BLaER1 (cell line): Measurements from ENCODE around the gene KLHDC10.
"Not testable (repeated sequence)": the region's sequence is repeated elsewhere in the genome, so short reads cannot be mapped to it uniquely, and the experiment has no call there.

Experiments used
- H3K27ac ChIP-seq: shearing (Covaris generic); formaldehyde crosslinking; 2 replicates; pipeline ENCODE4 v1.8.1; 2022
- H3K27me3 ChIP-seq: shearing (Covaris generic); formaldehyde crosslinking; 2 replicates; pipeline ENCODE4 v1.8.1; 2022
- H3K36me3 ChIP-seq: shearing (Covaris generic); formaldehyde crosslinking; 2 replicates; pipeline ENCODE4 v1.8.1; 2022
- H3K4me1 ChIP-seq: shearing (Covaris generic); formaldehyde crosslinking; 2 replicates; pipeline ENCODE4 v1.8.1; 2022
- H3K4me2 ChIP-seq: shearing (Covaris generic); formaldehyde crosslinking; 2 replicates; pipeline ENCODE4 v1.8.1; 2022
- H3K4me3 ChIP-seq: shearing (Covaris generic); formaldehyde crosslinking; 2 replicates; pipeline ENCODE4 v1.8.1; 2022
- H3K9ac ChIP-seq: shearing (Covaris generic); formaldehyde crosslinking; 2 replicates; pipeline ENCODE4 v1.8.1; 2022
- H3K9me3 ChIP-seq: shearing (Covaris generic); formaldehyde crosslinking; 2 replicates; pipeline ENCODE4 v1.8.1; 2022
- H4K20me1 ChIP-seq: shearing (Covaris generic); formaldehyde crosslinking; 2 replicates; pipeline ENCODE4 v1.8.1; 2022
- Cebpa-rat ChIP-seq: shearing (Covaris generic); IDR thresholded peaks from 2 replicates; pipeline ENCODE4 v1.8.1; 2022

KLHDC10 gene

DNA sequence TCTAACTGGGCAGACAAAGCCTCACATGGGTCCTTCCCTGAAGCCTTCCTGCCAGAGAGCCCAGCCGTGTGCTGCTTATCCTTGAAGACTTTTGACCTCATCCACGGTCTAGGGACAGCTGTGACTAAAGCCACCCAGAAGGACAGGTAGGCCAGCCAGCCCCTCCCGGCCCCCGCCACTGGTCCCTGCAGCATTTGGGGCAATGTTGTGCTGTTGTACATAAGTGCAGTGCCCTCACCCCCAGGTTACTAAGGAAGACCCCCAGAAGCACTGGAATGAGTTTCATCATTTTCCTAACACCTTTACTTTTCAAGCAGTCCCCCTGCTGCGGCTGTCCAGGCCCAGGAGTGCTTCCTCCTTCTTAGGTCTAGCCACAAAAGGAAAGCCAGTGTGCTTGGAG, 91.9 kb downstream of the KLHDC10 start:
- H4K20me1 ChIP-seq = 0 out of 2 replicates have a peak, but pooled peaks cover 4% of the 10 kb centered on the region
- no peaks in the 10 kb centered on the region for H3K4me1 ChIP-seq
- TF ChIP-seq Cebpa-rat = no peak
- H3K27me3 ChIP-seq = no peaks in the 10 kb centered on the region
- no peak overlapping the region for H3K4me2 ChIP-seq
- no peak overlapping the region for H3K27ac ChIP-seq
- H3K4me3 ChIP-seq = no peak overlapping the region
- peaks cover 51% of the 10 kb centered on the region for H3K36me3 ChIP-seq
- H3K9ac ChIP-seq = no peak overlapping the region
- H3K9me3 ChIP-seq = no peaks in the 10 kb centered on the region

DNA sequence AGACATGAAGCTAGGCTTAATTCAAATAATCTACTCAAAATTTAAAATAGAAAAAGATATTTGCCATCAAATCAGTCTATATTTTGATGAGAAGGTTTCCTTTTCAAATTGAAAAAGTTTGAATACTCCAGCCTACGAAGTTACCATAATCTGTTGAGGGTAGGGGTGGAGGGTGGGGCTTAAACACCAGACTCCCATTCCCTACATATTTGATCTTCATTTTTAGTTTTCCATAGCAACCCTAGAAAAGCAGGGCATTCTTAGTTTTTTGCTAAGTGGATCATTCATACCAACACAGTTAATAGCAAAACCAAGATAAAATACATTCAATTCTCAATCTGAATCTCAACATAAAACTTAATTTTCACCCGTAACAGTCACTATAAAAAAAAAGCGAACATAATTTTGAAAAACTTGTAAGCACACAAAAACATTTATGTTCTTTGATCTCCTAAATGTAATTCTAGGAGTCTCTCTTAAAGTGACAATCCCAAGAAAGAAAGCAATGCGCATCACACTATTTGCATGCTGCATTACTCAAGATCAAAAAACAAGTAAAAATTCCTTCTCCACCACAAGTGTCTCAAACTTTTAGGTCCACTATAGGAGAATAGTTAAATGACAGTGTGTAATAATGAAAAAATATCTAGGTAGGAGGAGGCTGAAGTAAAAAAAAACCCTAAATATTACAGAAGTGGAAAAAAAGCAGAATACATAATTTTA, 104.1 kb downstream of the KLHDC10 start:
- Histone ChIP-seq H3K36me3 (peaks cover 68% of the 10 kb centered on the region), H3K9ac (no peak overlapping the region), H3K4me3 (no peak overlapping the region), H4K20me1 (0 out of 2 replicates have a peak, but pooled peaks cover 7% of the 10 kb centered on the region), H3K4me1 (no peaks in the 10 kb centered on the region), H3K27me3 (no peaks in the 10 kb centered on the region), H3K4me2 (no peak overlapping the region), H3K9me3 (no peaks in the 10 kb centered on the region), H3K27ac (no peak overlapping the region)
- no peak for TF ChIP-seq Cebpa-rat

DNA sequence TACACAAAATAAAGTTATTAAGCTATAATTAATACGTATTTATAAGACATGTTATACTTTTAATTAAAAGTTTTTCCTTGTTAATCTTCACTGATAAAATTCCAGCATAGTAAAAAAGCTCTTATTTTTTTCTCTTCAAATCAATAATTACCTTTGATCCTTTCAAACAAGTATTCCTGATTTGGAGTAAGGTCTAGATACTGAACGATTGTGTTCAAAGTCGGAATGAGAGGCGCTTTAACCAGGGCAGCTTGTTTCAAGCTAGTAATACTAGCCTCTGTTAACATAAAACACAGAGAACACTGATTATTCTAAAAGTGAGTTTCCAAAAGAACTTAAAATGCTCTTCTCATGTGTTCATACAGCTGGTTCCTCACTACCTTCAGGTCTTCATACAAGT, 107.9 kb downstream of the KLHDC10 start:
- H4K20me1 ChIP-seq = 0 out of 2 replicates have a peak, but pooled peaks cover 7% of the 10 kb centered on the region
- no peak overlapping the region for H3K27ac ChIP-seq
- no peaks in the 10 kb centered on the region for H3K9me3 ChIP-seq
- TF ChIP-seq Cebpa-rat = no peak
- no peak overlapping the region for H3K4me2 ChIP-seq
- no peaks in the 10 kb centered on the region for H3K27me3 ChIP-seq
- peaks cover 68% of the 10 kb centered on the region for H3K36me3 ChIP-seq
- no peak overlapping the region for H3K9ac ChIP-seq
- no peak overlapping the region for H3K4me3 ChIP-seq
- H3K4me1 ChIP-seq = no peaks in the 10 kb centered on the region

DNA sequence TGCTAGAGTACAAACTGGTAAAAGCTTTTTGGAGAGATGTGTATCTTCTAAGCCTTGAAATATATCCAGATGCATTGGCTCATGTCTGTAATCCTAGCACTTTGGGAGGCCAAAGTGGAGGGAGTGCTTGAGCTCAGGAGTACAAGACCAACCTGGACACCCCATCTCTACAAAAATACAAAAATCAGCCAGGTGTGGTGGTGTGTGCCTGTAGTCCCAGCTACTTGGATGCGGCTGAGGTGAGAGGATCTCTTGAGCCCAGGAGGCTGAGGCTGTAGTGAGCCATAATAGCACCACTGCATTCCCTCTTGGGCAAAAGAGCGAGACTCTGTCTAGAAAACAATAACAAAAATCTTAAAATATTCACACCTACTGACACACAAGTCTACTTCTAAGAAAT, 109.3 kb downstream of the KLHDC10 start:
- Histone ChIP-seq H3K36me3 (peaks cover 71% of the 10 kb centered on the region), H3K9me3 (no peaks in the 10 kb centered on the region), H3K4me2 (no peak overlapping the region), H3K4me1 (no peaks in the 10 kb centered on the region), H4K20me1 (0 out of 2 replicates have a peak, but pooled peaks cover 7% of the 10 kb centered on the region), H3K27me3 (no peaks in the 10 kb centered on the region), H3K27ac (no peak overlapping the region), H3K4me3 (no peak overlapping the region), H3K9ac (no peak overlapping the region)
- TF ChIP-seq Cebpa-rat = no peak

DNA sequence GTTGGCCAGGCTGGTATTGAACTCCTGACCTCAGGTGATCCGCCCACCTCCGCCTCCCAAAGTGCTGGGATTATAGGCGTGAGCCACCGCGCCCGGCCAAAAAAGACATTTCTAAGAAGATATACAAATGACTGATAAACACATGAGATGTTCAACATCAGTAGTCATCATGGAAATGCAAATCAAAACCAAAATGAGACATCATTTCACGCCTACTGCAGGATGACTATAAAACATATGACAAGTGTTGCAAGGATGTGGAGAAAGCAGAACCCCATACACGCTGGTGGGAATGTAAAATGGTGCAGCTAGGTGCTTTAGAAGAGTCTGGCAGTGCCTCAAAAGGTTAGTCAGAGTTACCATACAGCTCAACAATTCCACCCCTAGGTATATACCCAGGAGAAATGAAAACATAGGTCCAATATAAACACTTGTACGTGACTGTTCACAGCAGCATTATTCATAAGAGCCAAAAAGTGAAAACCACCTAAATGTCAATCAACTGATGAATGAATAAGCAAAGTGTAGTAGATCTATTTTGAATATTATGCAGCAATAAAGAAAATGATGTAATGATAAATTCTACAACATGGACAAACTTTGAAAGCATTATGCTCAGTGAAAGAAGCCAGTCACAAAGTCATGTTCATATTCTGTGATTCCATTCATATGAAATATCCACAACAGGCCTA, 110.4 kb downstream of the KLHDC10 start:
- Histone ChIP-seq H3K4me3 (no peak overlapping the region), H3K27ac (no peak overlapping the region), H3K27me3 (no peaks in the 10 kb centered on the region), H3K4me1 (no peaks in the 10 kb centered on the region), H3K9ac (no peak overlapping the region), H4K20me1 (0 out of 2 replicates have a peak, but pooled peaks cover 7% of the 10 kb centered on the region), H3K4me2 (no peak overlapping the region), H3K9me3 (no peaks in the 10 kb centered on the region), H3K36me3 (peaks cover 75% of the 10 kb centered on the region)
- TF ChIP-seq Cebpa-rat = no peak

DNA sequence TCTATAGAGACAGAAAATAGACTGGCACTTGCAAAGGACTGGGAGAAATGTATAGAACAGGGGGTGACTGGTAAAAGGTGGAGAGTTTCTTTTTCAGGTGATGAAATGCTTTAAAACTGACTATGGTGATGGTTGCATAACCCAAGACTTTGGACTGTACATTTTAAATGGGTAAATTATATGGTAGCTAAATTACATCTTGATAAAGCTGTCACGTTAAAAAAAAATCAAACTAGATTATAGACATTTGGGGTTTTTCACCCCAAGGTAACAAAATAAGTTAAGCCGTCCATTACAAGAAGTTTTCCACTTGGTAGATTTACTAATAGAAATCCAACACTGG, 110.9 kb downstream of the KLHDC10 start:
- H3K4me1 ChIP-seq = no peaks in the 10 kb centered on the region
- no peak overlapping the region for H3K4me2 ChIP-seq
- H3K27ac ChIP-seq = no peak overlapping the region
- H3K9ac ChIP-seq = no peak overlapping the region
- H3K9me3 ChIP-seq = no peaks in the 10 kb centered on the region
- H3K27me3 ChIP-seq = no peaks in the 10 kb centered on the region
- H3K4me3 ChIP-seq = no peak overlapping the region
- 0 out of 2 replicates have a peak, but pooled peaks cover 7% of the 10 kb centered on the region for H4K20me1 ChIP-seq
- no peak for TF ChIP-seq Cebpa-rat
- peaks cover 75% of the 10 kb centered on the region for H3K36me3 ChIP-seq

DNA sequence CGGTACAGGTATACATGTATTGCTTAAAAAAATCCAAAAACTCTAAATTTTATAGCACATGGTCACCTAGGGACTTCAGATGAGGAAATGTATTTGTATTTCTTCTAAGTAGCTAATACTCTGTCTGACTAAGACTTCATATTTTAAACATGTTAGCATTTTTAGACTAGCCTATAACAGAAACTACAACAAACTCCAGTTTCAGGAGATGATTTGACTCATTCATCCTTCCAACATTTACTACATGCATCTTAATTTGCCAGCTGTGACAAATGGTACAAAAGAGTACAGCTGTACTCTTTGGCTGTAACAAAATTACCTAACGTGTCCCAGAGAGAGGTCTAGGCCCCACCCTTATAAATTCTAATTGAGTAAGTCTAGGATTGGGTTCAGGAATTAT, 112.7 kb downstream of the KLHDC10 start:
- H3K4me3 ChIP-seq = no peak overlapping the region
- no peaks in the 10 kb centered on the region for H3K9me3 ChIP-seq
- H3K4me1 ChIP-seq = no peaks in the 10 kb centered on the region
- H3K27me3 ChIP-seq = no peaks in the 10 kb centered on the region
- H3K4me2 ChIP-seq = no peak overlapping the region
- no peak for TF ChIP-seq Cebpa-rat
- no peak overlapping the region for H3K9ac ChIP-seq
- H3K27ac ChIP-seq = no peak overlapping the region
- H3K36me3 ChIP-seq = peaks cover 73% of the 10 kb centered on the region
- 0 out of 2 replicates have a peak, but pooled peaks cover 7% of the 10 kb centered on the region for H4K20me1 ChIP-seq

DNA sequence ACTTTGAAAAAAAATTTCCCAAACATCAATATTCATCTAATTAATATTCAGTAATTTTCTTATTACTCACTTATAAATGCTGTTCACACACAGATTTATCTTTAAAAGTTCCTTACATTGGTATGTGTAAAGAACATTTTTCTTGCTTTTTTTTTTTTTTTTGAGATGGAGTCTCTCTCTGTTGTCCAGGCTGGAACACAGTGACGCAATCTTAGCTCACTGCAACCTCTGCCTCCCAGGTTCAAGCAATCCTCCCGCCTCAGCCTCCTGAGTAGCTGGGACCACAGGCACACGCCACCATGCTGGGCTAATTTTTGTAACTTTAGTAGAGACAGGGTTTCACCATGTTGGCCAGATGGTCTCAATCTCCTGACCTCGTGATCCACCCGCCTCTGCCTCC, 114.0 kb downstream of the KLHDC10 start:
- H4K20me1 ChIP-seq, H3K27me3 ChIP-seq, H3K9me3 ChIP-seq, H3K4me1 ChIP-seq, H3K27ac ChIP-seq, H3K4me3 ChIP-seq, H3K4me2 ChIP-seq, H3K9ac ChIP-seq: not testable (repeated sequence)
- H3K36me3 ChIP-seq = peaks cover 69% of the 10 kb centered on the region
